Tibial nerve (tissue), 4 donors: ENCODE measurements around the gene CRYBA2. TPM values are rescaled to one million over a fixed set of nuclear protein-coding genes. Genes with fewer than 3 reads are reported as not detected.

ENCODE experiments used
- DNase-seq, 2 donors: peaks; one replicate each; pipeline ENCODE4 v3.0.0-alpha.2; 2019; ENCODE audit warnings: low spot score in 2 of 2
- H3K27ac ChIP-seq, 4 donors: fragments of 200-600 bp; sonication (generic) in 3 of 4; one replicate each; pipeline ENCODE4 v1.5.1; 2017 to 2019; ENCODE audit warnings: mild to moderate bottlenecking in 1 of 4
- H3K27me3 ChIP-seq, 2 donors: fragments of 200-600 bp; sonication (generic) in 1 of 2; one replicate each; pipeline versions ENCODE4 v1.5.1 to v1.6.0; 2017 to 2019
- H3K36me3 ChIP-seq, 3 donors: fragments of 200-600 bp; sonication (generic); one replicate each; pipeline ENCODE4 v1.5.1; 2018 to 2019
- H3K4me1 ChIP-seq, 4 donors: fragments of 200-600 bp; sonication (generic) in 3 of 4; one replicate each; pipeline ENCODE4 v1.5.1; 2017 to 2019
- H3K4me3 ChIP-seq, 4 donors: fragments of 200-600 bp; sonication (generic) in 3 of 4; one replicate each; pipeline ENCODE4 v1.5.1; 2017 to 2019; ENCODE audit warnings: mild to moderate bottlenecking in 1 of 4, moderate library complexity in 1 of 4
- H3K9me3 ChIP-seq, 4 donors: fragments of 200-600 bp; sonication (generic) in 3 of 4; one replicate each; pipeline ENCODE4 v1.5.1; 2017 to 2019
- CTCF ChIP-seq, 5 experiments: fragments of 200-600 bp in 3 of 5; fragments of 450-650 bp in 2 of 5; sonication (generic) in 3 of 5; IDR thresholded peaks; one replicate each; pipeline ENCODE4 v1.5.1; 2016 to 2019; ENCODE audit warnings: antibody characterized with exemption in 5 of 5, mild to moderate bottlenecking in 3 of 5, moderate library complexity in 2 of 5
- EP300 ChIP-seq, 2 donors: sonication (generic); formaldehyde crosslinking; IDR thresholded peaks; one replicate each; pipeline ENCODE4 v1.6.1; 2017; ENCODE audit warnings: antibody characterized with exemption in 2 of 2, mild to moderate bottlenecking in 1 of 2
- POLR2A ChIP-seq, 2 donors: fragments of 450-650 bp; IDR thresholded peaks; one replicate each; pipeline ENCODE4 v1.6.1; 2017; ENCODE audit warnings: antibody characterized with exemption in 2 of 2, mild to moderate bottlenecking in 2 of 2, moderate library complexity in 2 of 2
- WGBS, 2 donors: methylation state at CpG; one replicate each; pipeline ENCODE4 v1.1.5; 2018; 5-methylcytosine and 5-hydroxymethylcytosine counted together
- total RNA-seq, 4 donors: library from RNA; depleted of rRNA; stranded (reverse); fragments of >200 nt; gene quantifications; one replicate each; pipeline ENCODE4 v1.1.0, GENCODE V29; 2016

The CRYBA2 gene
- total RNA-seq, 4 donors from 2014 or later, result not detected

- DNase-seq, result no peak
- Histone ChIP-seq H3K4me1 (peaks cover 0 to 60% (median 37%) of the 10 kb centered on the region in 4 donors), H3K9me3 (no peaks in the 10 kb centered on the region), H3K27ac (no peak overlapping the region), H3K36me3 (no peaks in the 10 kb centered on the region), H3K4me3 (no peak overlapping the region), H3K27me3 (peaks cover 6 to 97% of the 10 kb centered on the region in 2 donors)
- TF ChIP-seq CTCF (IDR thresholded peaks at IDR 0.05), result no peak
- TF ChIP-seq POLR2A (IDR thresholded peaks at IDR 0.05), result no peak
- no peak for TF ChIP-seq EP300 (IDR thresholded peaks at IDR 0.05)
- 20 to 29% methylated on average over 23 of the region's 23 CpGs for WGBS, 2 donors
Observed at GRCh38 chr2:218983263-218983933, 9.8 kb downstream of the CRYBA2 start.

- Histone ChIP-seq H3K36me3 (no peaks in the 10 kb centered on the region), H3K4me1 (peaks cover 0 to 60% (median 37%) of the 10 kb centered on the region in 4 donors), H3K9me3 (no peaks in the 10 kb centered on the region), H3K4me3 (no peak overlapping the region), H3K27ac (no peak overlapping the region), H3K27me3 (peaks cover 6 to 97% of the 10 kb centered on the region in 2 donors)
- DNase-seq, result no peak
- TF ChIP-seq EP300 (IDR thresholded peaks at IDR 0.05) (no peak), POLR2A (IDR thresholded peaks at IDR 0.05) (no peak), CTCF (IDR thresholded peaks at IDR 0.05) (no peak)
- WGBS, 2 donors, result 14% methylated on average over 18 to 23 of the region's 28 CpGs
Observed at GRCh38 chr2:218982586-218983262, 10.5 kb downstream of the CRYBA2 start.

- DNase-seq, result no peak
- H3K27me3 ChIP-seq, result peaks cover 6 to 97% of the 10 kb centered on the region in 2 donors
- H3K27ac ChIP-seq, result no peak overlapping the region
- peaks cover 0 to 60% (median 37%) of the 10 kb centered on the region in 4 donors for H3K4me1 ChIP-seq
- peak overlapping the region; percentile 3 to 44 (median 19) for H3K4me3 ChIP-seq
- 1% methylated on average over 18 to 56 of the region's 69 CpGs for WGBS, 2 donors
- TF ChIP-seq EP300 (IDR thresholded peaks at IDR 0.05) (no peak), CTCF (IDR thresholded peaks at IDR 0.05) (no peak), POLR2A (IDR thresholded peaks at IDR 0.05) (no peak)
- H3K9me3 ChIP-seq, result no peaks in the 10 kb centered on the region
- no peaks in the 10 kb centered on the region for H3K36me3 ChIP-seq
Observed at GRCh38 chr2:218981881-218982585, 11.2 kb downstream of the CRYBA2 start.

GRCh38 chr2:218981390-218981880, 11.8 kb downstream of the CRYBA2 start:
- peak overlapping the region in 2 of 4 donors; percentile 3 to 44 for H3K4me3 ChIP-seq
- no peak for TF ChIP-seq POLR2A (IDR thresholded peaks at IDR 0.05)
- no peak for TF ChIP-seq EP300 (IDR thresholded peaks at IDR 0.05)
- TF ChIP-seq CTCF (IDR thresholded peaks at IDR 0.05), result no peak
- peaks cover 6 to 97% of the 10 kb centered on the region in 2 donors for H3K27me3 ChIP-seq
- no peaks in the 10 kb centered on the region for H3K36me3 ChIP-seq
- H3K27ac ChIP-seq, result no peak overlapping the region
- DNase-seq, result no peak
- H3K9me3 ChIP-seq, result no peaks in the 10 kb centered on the region
- WGBS, 2 donors, result 4 to 5% methylated on average over 13 to 24 of the region's 46 CpGs
- peaks cover 0 to 60% (median 37%) of the 10 kb centered on the region in 4 donors for H3K4me1 ChIP-seq
